CD4-positive, alpha-beta T cell treated with Interleukin-17A for 4 hours (primary cell): ENCODE data around the gene WDR33.

Experiments
- DNase-seq: peaks from one replicate; pipeline ENCODE4 v3.0.0-alpha.2; 2020; ENCODE audit warnings: mixed read lengths

The WDR33 gene

GRCh38 chr2:127653421-127654083 is 157.4 kb downstream of the WDR33 start:
- DNase-seq, result no peak

- DNase-seq, result no peak
Observed at GRCh38 chr2:127652786-127653357, 158.1 kb downstream of the WDR33 start.

GRCh38 chr2:127651971-127652550 is 158.9 kb downstream of the WDR33 start:
- no peak for DNase-seq

- DNase-seq, result no peak
Observed at GRCh38 chr2:127651381-127651809, 159.6 kb downstream of the WDR33 start.
